HG03460 (cell line): ENCODE results near the gene CBS.
"Not testable (repeated sequence)": the region's sequence is repeated elsewhere in the genome, so short reads cannot be mapped to it uniquely, and the experiment has no call there.

ENCODE experiments used
- ATAC-seq: cut with Tn5 transposase; IDR thresholded peaks from one replicate; pipeline ENCODE4 v1.9.1; 2021; ENCODE audit not compliant: unreplicated experiment

The CBS gene

GRCh38 chr21:43027846-43028731 lies 47.5 kb downstream of the CBS start:
- no peak for ATAC-seq

GRCh38 chr21:43025636-43026180 lies 49.9 kb downstream of the CBS start:
- ATAC-seq: no peak

GRCh38 chr21:43024439-43025136 lies 51.0 kb downstream of the CBS start:
- ATAC-seq: no peak

- ATAC-seq: no peak
These were observed 52.5 kb downstream of the CBS start for GRCh38 chr21:43023175-43023574.

GRCh38 chr21:43021756-43022600 lies 53.7 kb downstream of the CBS start:
- ATAC-seq: no peak

GRCh38 chr21:43021191-43021590 lies 54.4 kb downstream of the CBS start:
- ATAC-seq: no peak

- ATAC-seq: no peak
These were observed 54.9 kb downstream of the CBS start for GRCh38 chr21:43020771-43021170.

- no peak for ATAC-seq
These were observed 55.5 kb downstream of the CBS start for GRCh38 chr21:43020177-43020576.

GRCh38 chr21:43018519-43018918 lies 57.1 kb downstream of the CBS start:
- ATAC-seq: no peak

- no peak for ATAC-seq
These were observed 58.9 kb downstream of the CBS start for GRCh38 chr21:43016728-43017127.

GRCh38 chr21:43015906-43016540 lies 59.6 kb downstream of the CBS start:
- no peak for ATAC-seq

GRCh38 chr21:43012596-43012995 lies 63.0 kb downstream of the CBS start:
- no peak for ATAC-seq

GRCh38 chr21:43006874-43007208 lies 68.8 kb downstream of the CBS start:
- no peak for ATAC-seq

GRCh38 chr21:43006051-43006873 lies 69.4 kb downstream of the CBS start:
- ATAC-seq: not testable (repeated sequence)

GRCh38 chr21:43005635-43006034 lies 70.0 kb downstream of the CBS start:
- no peak for ATAC-seq

- ATAC-seq: no peak
These were observed 70.7 kb downstream of the CBS start for GRCh38 chr21:43004926-43005325.
